ENCODE measurements around the gene RALBP1. TPM values are rescaled to one million over a fixed set of nuclear protein-coding genes. Genes with fewer than 3 reads are reported as not detected.

The RALBP1 gene
- total and polyA plus RNA-seq, 2 of the 4 experiments (the other 2 are of a cell fraction), result 30.6 to 38.2 TPM

- no peak overlapping the region for H4K91ac ChIP-seq (ENCODE audit: insufficient read depth, low read depth, low read length)
- no peak overlapping the region for H2BK20ac ChIP-seq (ENCODE audit: low read depth, low read length)
- in situ Hi-C loops (cut with MboI; ENCODE audit: low sequenced_read_pairs), result loop anchor here (5.0 kb wide), 1 partner anchor 49 kb away; no protein-coding TSS in a partner anchor
- no peak overlapping the region for H3K4ac ChIP-seq (ENCODE audit: low read depth, low read length)
- no peak overlapping the region for H2AK5ac ChIP-seq (ENCODE audit: low read depth, low read length)
- intact Hi-C loops (cut with micrococcal nuclease), result loop anchor here (5.0 kb wide), 3 partner anchors 39 to 131 kb away; no protein-coding TSS in a partner anchor
- dilution Hi-C loops (cut with HindIII; ENCODE audit: low sequenced_read_pairs, unreplicated experiment), result no loop called here
- H3K79me1 ChIP-seq (ENCODE audit: low read depth in 1 of 2, low read length in 2 of 2), result peaks cover 16 to 76% of the 10 kb centered on the region in 2 experiments; a peak in 3 of 4 replicates
- no peak overlapping the region for H4K5ac ChIP-seq (ENCODE audit: low read depth, low read length)
- WGBS, 2 experiments (ENCODE audit: extremely low coverage in 2 of 2, insufficient read length in 1 of 2), result 90% methylated on average over 17 of the region's 31 CpGs; no CpG with 5 or more reads in 1 of the 2 experiments
- H3K9ac ChIP-seq (ENCODE audit: low read depth, low read length), result no peak overlapping the region
- no peaks in the 10 kb centered on the region for H3K27me3 ChIP-seq (ENCODE audit: control insufficient read depth, insufficient read depth, low read length)
- no peak for ATAC-seq (ENCODE audit: low read depth)
- H3K9me1 ChIP-seq (ENCODE audit: insufficient read depth, low read length), result peaks cover 10% of the 10 kb centered on the region
- H3K4me1 ChIP-seq (ENCODE audit: control insufficient read depth, insufficient read depth, low read length), result peaks cover 4% of the 10 kb centered on the region; the same call in 1 of the 2 replicates
- H3K36me3 ChIP-seq (ENCODE audit: control insufficient read depth, insufficient read depth, low read length), result peaks cover 5% of the 10 kb centered on the region; the same call in 1 of the 2 replicates
- CTCF ChIA-PET, result no interaction called here
- H2BK120ac ChIP-seq (ENCODE audit: low read depth, low read length), result no peak overlapping the region
- H2BK15ac ChIP-seq (ENCODE audit: low read depth, low read length), result no peak overlapping the region
- no peak overlapping the region for H3K27ac ChIP-seq (ENCODE audit: insufficient read depth, low read length)
- H4K8ac ChIP-seq (ENCODE audit: low read depth in 2 of 2, low read length in 2 of 2), result no peak overlapping the region
- H3K23ac ChIP-seq (ENCODE audit: low read depth, low read length), result no peak overlapping the region
- H4K20me1 ChIP-seq (ENCODE audit: insufficient read depth, low read length), result peaks cover 21% of the 10 kb centered on the region
- H2AFZ ChIP-seq (replicated peaks; ENCODE audit: low read length, poor library complexity), result no peak overlapping the region
- H3K18ac ChIP-seq (ENCODE audit: low read depth, low read length), result no peak overlapping the region
- no peak for DNase-seq
- no peak overlapping the region for H3K4me2 ChIP-seq (ENCODE audit: low read depth, low read length)
- no peaks in the 10 kb centered on the region for H3K9me3 ChIP-seq (ENCODE audit: control insufficient read depth, insufficient read depth, low read length)
- H2AK9ac ChIP-seq (replicated peaks; ENCODE audit: low read depth, low read length, poor library complexity), result no peak overlapping the region
- POLR2A ChIA-PET (ENCODE audit: unreplicated experiment), result no interaction called here
- BruUV-seq (replicated peaks), result no TSS peak
- no peak overlapping the region for H3K4me3 ChIP-seq (ENCODE audit: insufficient read depth, low read depth, low read length)
- TF ChIP-seq MXI1 (IDR thresholded peaks at IDR 0.05; ENCODE audit: borderline replicate concordance, low read depth, low read length) (no peak), CTCF (conservative IDR thresholded peaks at IDR 0.05; ENCODE audit: low read depth, low read length) (no peak), BHLHE40 (IDR thresholded peaks at IDR 0.05; ENCODE audit: low read depth, low read length) (no peak), CHD1 (IDR thresholded peaks at IDR 0.05; ENCODE audit: low read depth, low read length) (no peak), RCOR1 (IDR thresholded peaks at IDR 0.05; ENCODE audit: insufficient replicate concordance, low read length) (no peak), FOS (IDR thresholded peaks at IDR 0.05; ENCODE audit: low read depth, low read length) (no peak), ELK1 (IDR thresholded peaks at IDR 0.05; ENCODE audit: borderline replicate concordance, low read depth, low read length) (no peak), RFX5 (IDR thresholded peaks at IDR 0.05; ENCODE audit: low read depth, low read length) (no peak), USF2 (IDR thresholded peaks at IDR 0.05; ENCODE audit: low read depth, low read length) (no peak), RAD21 (IDR thresholded peaks at IDR 0.05; ENCODE audit: low read length) (no peak), CEBPB (IDR thresholded peaks at IDR 0.05; ENCODE audit: low read depth, low read length) (no peak), POLR2A (IDR thresholded peaks at IDR 0.05; ENCODE audit: low read depth, low read length) (no peak), SMC3 (IDR thresholded peaks at IDR 0.05; ENCODE audit: low read depth, low read length) (no peak), NFE2L2 (IDR thresholded peaks at IDR 0.05; ENCODE audit: low read depth, low read length) (no peak)
- H3K56ac ChIP-seq (ENCODE audit: extremely low read depth, insufficient read depth, low read length), result no peak overlapping the region
- H3K14ac ChIP-seq (replicated peaks; ENCODE audit: low read depth, low read length), result no peak overlapping the region
- no peak overlapping the region for H2BK5ac ChIP-seq (ENCODE audit: low read depth, low read length, poor library complexity, severe bottlenecking)
These were observed 3.2 kb downstream of the RALBP1 start for GRCh38 chr18:9478545-9478944.
